Naive thymus-derived CD4-positive, alpha-beta T cell (primary cell): ENCODE measurements around the gene HTR3B. TPM values are rescaled to one million over a fixed set of nuclear protein-coding genes. Genes with fewer than 3 reads are reported as not detected.

Experiments
- ATAC-seq: fragments of 150-1000 bp; cut with Tn5 transposase; 2 replicates; pipeline ENCODE4 v1.10.0; 2021; ENCODE audit warnings: mild to moderate bottlenecking, moderate library complexity
- CTCF ChIA-PET: fragments of 350-600 bp; sonication (Branson Sonifier 250); formaldehyde crosslinking; loops from one replicate; lab custom pipeline; 2021; ENCODE audit warnings: antibody characterized with exemption; lab: Charles Lee
- POLR2A ChIA-PET: fragments of 350-600 bp; sonication (Branson Sonifier 250); formaldehyde crosslinking; loops from one replicate; lab custom pipeline; 2021; ENCODE audit warnings: antibody characterized with exemption, inconsistent platforms; lab: Charles Lee
- DNase-seq, 9 donors: peaks; one replicate each; pipeline versions ENCODE4 v3.0.0 to v3.0.0-alpha.2; 2020 to 2022; ENCODE audit warnings: mixed read lengths in 1 of 9
- H3K27ac ChIP-seq: one replicate; pipeline ENCODE4 v1.7.0; 2013; ENCODE audit warnings: mild to moderate bottlenecking, low read depth, low read length, moderate library complexity
- H3K27me3 ChIP-seq, 2 donors: one replicate each; pipeline ENCODE4 v1.7.0; 2013; ENCODE audit warnings: low read length in 2 of 2, mild to moderate bottlenecking in 2 of 2, moderate library complexity in 2 of 2; ENCODE audit not compliant: control insufficient read depth in 2 of 2, insufficient read depth in 2 of 2
- H3K36me3 ChIP-seq, 3 experiments: 1 replicate in 2 of 3; 2 replicates in 1 of 3; pipeline ENCODE4 v1.7.0; 2013; ENCODE audit warnings: low read length in 3 of 3, mild to moderate bottlenecking in 3 of 3, moderate library complexity in 1 of 3; ENCODE audit not compliant: insufficient read depth in 3 of 3, control insufficient read depth in 2 of 3
- H3K4me1 ChIP-seq, 2 donors: one replicate each; pipeline ENCODE4 v1.7.0; 2013; ENCODE audit warnings: low read length in 2 of 2, mild to moderate bottlenecking in 2 of 2, moderate library complexity in 1 of 2; ENCODE audit not compliant: control insufficient read depth in 2 of 2, insufficient read depth in 2 of 2
- H3K4me3 ChIP-seq: 2 replicates; pipeline ENCODE4 v1.7.0; 2013; ENCODE audit warnings: mild to moderate bottlenecking, low read length
- H3K9me3 ChIP-seq, 3 experiments: 1 replicate in 2 of 3; 2 replicates in 1 of 3; pipeline ENCODE4 v1.7.0; 2013; ENCODE audit warnings: low read length in 3 of 3; ENCODE audit not compliant: control insufficient read depth in 2 of 3
- H3K27ac Mint-ChIP-seq, 9 donors: one replicate each; pipeline ENCODE4 v1.8.0; 2020 to 2022; ENCODE audit warnings: mixed read lengths in 9 of 9, mild to moderate bottlenecking in 8 of 9, moderate library complexity in 5 of 9, inconsistent platforms in 2 of 9
- H3K27me3 Mint-ChIP-seq, 5 donors: one replicate each; pipeline ENCODE4 v1.8.0; 2021 to 2022; ENCODE audit warnings: mixed read lengths in 5 of 5, mild to moderate bottlenecking in 1 of 5
- H3K36me3 Mint-ChIP-seq, 5 donors: one replicate each; pipeline ENCODE4 v1.8.0; 2020 to 2022; ENCODE audit warnings: mixed read lengths in 5 of 5, mild to moderate bottlenecking in 3 of 5, inconsistent platforms in 1 of 5
- H3K4me1 Mint-ChIP-seq, 7 donors: one replicate each; pipeline ENCODE4 v1.8.0; 2020 to 2022; ENCODE audit warnings: mixed read lengths in 7 of 7, mild to moderate bottlenecking in 3 of 7, inconsistent platforms in 1 of 7
- H3K4me3 Mint-ChIP-seq, 10 donors: one replicate each; pipeline ENCODE4 v1.8.0; 2020 to 2022; ENCODE audit warnings: mild to moderate bottlenecking in 10 of 10, mixed read lengths in 10 of 10, moderate library complexity in 6 of 10, inconsistent platforms in 2 of 10
- H3K9me3 Mint-ChIP-seq, 11 donors: one replicate each; pipeline ENCODE4 v1.8.0; 2020 to 2022; ENCODE audit warnings: mixed read lengths in 11 of 11, mild to moderate bottlenecking in 4 of 11, inconsistent platforms in 1 of 11, moderate library complexity in 1 of 11
- intact Hi-C, 2 donors: fragments of 100-400 bp; cut with micrococcal nuclease; formaldehyde crosslinking; loops; one replicate each; pipeline ENCODE4 v1.15.1; 2023
- polyA plus RNA-seq, 2 donors: library from polyadenylated mRNA; unstranded; fragments of 300-500 nt; fragmentation: Illumina TruSeq; gene quantifications; one replicate each; pipeline ENCODE4 v1.2.3, GENCODE V29; 2021
- total RNA-seq, 6 experiments: library from RNA in 5 of 6; stranded (reverse) in 5 of 6; gene quantifications; 1 replicate in 5 of 6; 2 replicates in 1 of 6; pipeline ENCODE4 v1.2.3 and lab custom pipeline; 2021 to 2026

Gene HTR3B
- total and polyA plus RNA-seq, 7 experiments from 2014 or later = not detected

DNA sequence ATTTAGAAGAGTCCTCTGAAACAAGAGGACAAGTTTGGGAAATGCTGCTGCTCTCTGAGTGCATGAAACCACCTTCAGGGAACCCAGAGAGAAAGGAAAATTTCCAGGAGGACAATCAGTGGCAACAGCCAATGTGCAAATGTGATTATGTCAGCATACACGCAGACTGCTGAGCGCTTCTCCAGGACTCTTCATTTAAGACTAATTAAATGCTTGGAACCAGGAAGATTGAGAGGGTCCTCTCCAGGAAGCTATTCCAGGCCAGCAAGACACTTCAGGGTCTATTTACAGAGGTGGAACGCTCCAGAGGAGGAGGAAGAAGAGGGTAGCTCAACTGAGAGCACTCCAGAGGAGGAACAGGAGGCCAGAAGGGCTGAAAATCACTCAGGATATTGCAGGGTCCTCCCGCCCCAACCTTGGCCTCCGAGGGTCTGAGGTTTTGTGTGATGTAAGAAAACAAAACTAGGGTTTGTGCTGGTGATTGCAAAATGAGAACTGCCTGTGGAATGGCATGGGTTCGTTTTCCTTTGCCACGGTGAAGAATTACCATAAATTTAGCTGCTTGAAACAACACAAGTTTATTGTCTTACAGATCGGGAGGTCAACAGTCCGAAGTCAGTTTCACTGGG is 56.2 kb downstream of the HTR3B start:
- Histone ChIP-seq H3K4me1 (no peaks in the 10 kb centered on the region), H3K9me3 (no peaks in the 10 kb centered on the region), H3K27ac (no peak overlapping the region), H3K27me3 (no peaks in the 10 kb centered on the region), H3K36me3 (no peaks in the 10 kb centered on the region), H3K4me3 (no peak overlapping the region)
- ATAC-seq (no peak), DNase-seq (no peak)
- Mint-ChIP-seq H3K27ac (no peak overlapping the region), H3K36me3 (no peaks in the 10 kb centered on the region), H3K9me3 (no peaks in the 10 kb centered on the region), H3K4me1 (peaks cover 0 to 6% (median 0%) of the 10 kb centered on the region in 7 donors), H3K27me3 (peaks cover 0 to 7% (median 5%) of the 10 kb centered on the region in 5 donors), H3K4me3 (no peak overlapping the region)
- intact Hi-C loops = no loop called here
- ChIA-PET POLR2A (no interaction called here), CTCF (no interaction called here)

- POLR2A ChIA-PET = no interaction called here
- Mint-ChIP-seq H3K36me3 (no peaks in the 10 kb centered on the region), H3K27me3 (peaks cover 0 to 8% (median 6%) of the 10 kb centered on the region in 5 donors), H3K27ac (no peak overlapping the region), H3K4me3 (no peak overlapping the region), H3K9me3 (no peaks in the 10 kb centered on the region), H3K4me1 (peaks cover 0 to 2% (median 0%) of the 10 kb centered on the region in 7 donors)
- H3K27ac ChIP-seq = no peak overlapping the region
- H3K4me1 ChIP-seq = no peaks in the 10 kb centered on the region
- H3K27me3 ChIP-seq = no peaks in the 10 kb centered on the region
- intact Hi-C loops = no loop called here
- H3K4me3 ChIP-seq = no peak overlapping the region
- no peaks in the 10 kb centered on the region for H3K36me3 ChIP-seq
- no peaks in the 10 kb centered on the region for H3K9me3 ChIP-seq
- CTCF ChIA-PET = no interaction called here
- ATAC-seq (no peak), DNase-seq (no peak)
These were observed 62.8 kb downstream of the HTR3B start for GRCh38 chr11:113967361-113967760.

DNA sequence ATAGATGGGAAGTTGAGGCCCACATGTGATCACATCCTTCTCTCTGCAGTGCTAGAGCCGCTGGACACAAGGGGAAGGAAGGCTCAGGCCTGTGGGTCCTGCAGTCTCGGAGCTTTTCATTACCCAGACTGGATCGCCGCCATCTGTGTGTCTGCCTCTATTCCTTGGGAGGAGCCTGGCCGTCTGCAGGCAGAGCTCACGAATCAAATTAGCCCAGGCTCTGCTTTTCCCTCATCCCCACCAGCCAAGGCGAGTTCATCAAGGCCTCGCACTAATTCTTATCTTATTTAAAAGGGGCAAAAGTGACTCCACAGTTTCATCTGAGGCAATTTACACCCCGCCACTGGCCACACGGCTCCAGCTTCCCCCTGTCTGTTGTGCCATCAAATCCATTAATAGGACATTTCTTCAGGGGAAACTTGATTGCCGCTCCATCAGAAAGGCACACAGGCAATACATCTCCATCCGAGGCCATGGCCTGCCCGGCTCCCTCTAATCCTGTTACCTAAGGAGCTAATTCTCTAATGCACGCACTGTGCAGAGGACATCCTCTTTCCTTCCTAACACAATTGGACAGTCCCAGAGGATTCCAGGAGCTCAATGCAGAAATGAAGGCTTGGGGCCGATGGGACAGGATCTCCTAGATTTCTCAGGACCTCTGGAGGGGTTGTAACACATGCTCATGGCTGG is 67.1 kb downstream of the HTR3B start:
- no peaks in the 10 kb centered on the region for H3K36me3 Mint-ChIP-seq
- CTCF ChIA-PET = interaction anchor here (0.8 kb wide), 1 partner anchor 29 kb away, joined by 3 read pairs; no protein-coding TSS in a partner anchor
- no peaks in the 10 kb centered on the region for H3K36me3 ChIP-seq
- DNase-seq = no peak
- H3K9me3 Mint-ChIP-seq = no peaks in the 10 kb centered on the region
- no peak for ATAC-seq
- H3K9me3 ChIP-seq = no peaks in the 10 kb centered on the region
- peaks cover 0 to 15% (median 7%) of the 10 kb centered on the region in 5 donors for H3K27me3 Mint-ChIP-seq
- H3K4me3 ChIP-seq = no peak overlapping the region
- POLR2A ChIA-PET = no interaction called here
- H3K4me1 Mint-ChIP-seq = no peaks in the 10 kb centered on the region
- no peak overlapping the region for H3K4me3 Mint-ChIP-seq
- no peaks in the 10 kb centered on the region for H3K27me3 ChIP-seq
- H3K27ac ChIP-seq = no peak overlapping the region
- no peaks in the 10 kb centered on the region for H3K4me1 ChIP-seq
- intact Hi-C loops = no loop called here
- no peak overlapping the region for H3K27ac Mint-ChIP-seq

- Mint-ChIP-seq H3K4me3 (no peak within 1 kb of the TSS), H3K27ac (peak within 1 kb of the TSS in 1 of 9 donors; percentile 32), H3K9me3 (no peaks in the 10 kb centered on the region), H3K36me3 (no peaks in the 10 kb centered on the region), H3K27me3 (peaks cover 3 to 21% (median 6%) of the 10 kb centered on the region in 5 donors), H3K4me1 (peaks cover 0 to 4% (median 0%) of the 10 kb centered on the region in 7 donors)
- ChIA-PET POLR2A (no interaction called here), CTCF (no interaction called here)
- ATAC-seq (no peak), DNase-seq (no peak)
- no peak within 1 kb of the TSS for H3K4me3 ChIP-seq
- H3K36me3 ChIP-seq = no peaks in the 10 kb centered on the region
- no peak within 1 kb of the TSS for H3K27ac ChIP-seq
- no peaks in the 10 kb centered on the region for H3K4me1 ChIP-seq
- intact Hi-C loops = no loop called here
- H3K27me3 ChIP-seq = no peaks in the 10 kb centered on the region
- H3K9me3 ChIP-seq = no peaks in the 10 kb centered on the region
These were observed 70.3 kb downstream of the HTR3B start, which contains the start of gene HTR3A for GRCh38 chr11:113974741-113975470. Gene HTR3A, plus strand, starts transcription at chr11:113975108. Its CDS starts 218 bp downstream, at chr11:113975326.

DNA sequence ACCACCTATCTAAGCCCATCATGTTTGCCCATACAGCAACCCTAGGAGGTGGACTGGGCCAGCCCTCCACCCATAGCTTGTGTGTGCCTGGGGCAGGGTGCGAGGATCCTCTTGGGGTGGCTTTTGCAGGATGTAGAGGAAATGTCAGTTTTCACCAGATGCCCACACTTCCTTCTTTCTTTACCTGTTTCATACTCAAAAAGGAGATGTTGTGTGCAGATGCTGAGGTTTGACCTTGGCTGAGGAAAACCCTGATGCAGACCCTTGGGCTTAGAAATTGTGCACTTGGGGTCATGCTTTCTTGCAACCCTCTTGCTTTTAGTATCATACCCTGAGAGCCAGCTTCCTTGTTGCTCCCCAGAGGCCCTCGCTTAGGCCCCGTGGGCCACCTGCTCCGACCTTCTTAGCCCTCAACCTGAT is 72.5 kb downstream of the HTR3B start:
- peaks cover 2 to 25% (median 13%) of the 10 kb centered on the region in 5 donors for H3K27me3 Mint-ChIP-seq
- Histone ChIP-seq H3K9me3 (no peaks in the 10 kb centered on the region), H3K4me3 (no peak overlapping the region), H3K4me1 (no peaks in the 10 kb centered on the region), H3K36me3 (no peaks in the 10 kb centered on the region), H3K27me3 (no peaks in the 10 kb centered on the region), H3K27ac (no peak overlapping the region)
- H3K9me3 Mint-ChIP-seq = no peaks in the 10 kb centered on the region
- peaks cover 0 to 4% (median 0%) of the 10 kb centered on the region in 7 donors for H3K4me1 Mint-ChIP-seq
- POLR2A ChIA-PET = no interaction called here
- H3K4me3 Mint-ChIP-seq = no peak overlapping the region
- ATAC-seq (no peak), DNase-seq (no peak)
- H3K36me3 Mint-ChIP-seq = no peaks in the 10 kb centered on the region
- intact Hi-C loops = no loop called here
- CTCF ChIA-PET = no interaction called here
- no peak overlapping the region for H3K27ac Mint-ChIP-seq

DNA sequence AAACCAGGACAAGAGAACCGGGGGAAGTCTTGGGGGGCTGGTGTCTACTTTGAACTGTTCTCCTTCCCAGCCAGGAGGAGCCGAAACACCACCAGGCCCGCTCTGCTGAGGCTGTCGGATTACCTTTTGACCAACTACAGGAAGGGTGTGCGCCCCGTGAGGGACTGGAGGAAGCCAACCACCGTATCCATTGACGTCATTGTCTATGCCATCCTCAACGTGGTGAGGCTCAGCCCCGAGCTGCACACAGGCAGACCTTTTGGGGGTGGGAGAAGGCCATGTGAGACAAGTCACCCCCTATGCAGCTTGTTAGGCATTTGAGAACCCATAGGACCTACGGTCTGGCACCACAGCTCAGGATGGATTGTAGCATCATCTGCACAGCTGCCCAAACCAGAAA is 73.1 kb downstream of the HTR3B start:
- Histone ChIP-seq H3K4me1 (no peaks in the 10 kb centered on the region), H3K9me3 (no peaks in the 10 kb centered on the region), H3K27ac (no peak overlapping the region), H3K36me3 (no peaks in the 10 kb centered on the region), H3K4me3 (no peak overlapping the region), H3K27me3 (no peaks in the 10 kb centered on the region)
- POLR2A ChIA-PET = no interaction called here
- no peak overlapping the region for H3K4me3 Mint-ChIP-seq
- ATAC-seq (no peak), DNase-seq (no peak)
- H3K9me3 Mint-ChIP-seq = no peaks in the 10 kb centered on the region
- H3K27me3 Mint-ChIP-seq = peaks cover 2 to 20% (median 13%) of the 10 kb centered on the region in 5 donors
- H3K4me1 Mint-ChIP-seq = peaks cover 0 to 4% (median 0%) of the 10 kb centered on the region in 7 donors
- no peak overlapping the region for H3K27ac Mint-ChIP-seq
- intact Hi-C loops = no loop called here
- H3K36me3 Mint-ChIP-seq = no peaks in the 10 kb centered on the region
- CTCF ChIA-PET = no interaction called here
